Measurements from ENCODE around the gene PLEKHM3. TPM values are rescaled to one million over a fixed set of nuclear protein-coding genes. Genes with fewer than 3 reads are reported as not detected.
A peak's percentile ranks its signal among the peaks of the same experiment; 100 is the strongest.

PLEKHM3 gene
- total and polyA plus RNA-seq, 2 of the 13 experiments (the other 11 are each of a cell fraction or from before 2014, with no cell fraction given) = 4.5 to 4.7 TPM

DNA sequence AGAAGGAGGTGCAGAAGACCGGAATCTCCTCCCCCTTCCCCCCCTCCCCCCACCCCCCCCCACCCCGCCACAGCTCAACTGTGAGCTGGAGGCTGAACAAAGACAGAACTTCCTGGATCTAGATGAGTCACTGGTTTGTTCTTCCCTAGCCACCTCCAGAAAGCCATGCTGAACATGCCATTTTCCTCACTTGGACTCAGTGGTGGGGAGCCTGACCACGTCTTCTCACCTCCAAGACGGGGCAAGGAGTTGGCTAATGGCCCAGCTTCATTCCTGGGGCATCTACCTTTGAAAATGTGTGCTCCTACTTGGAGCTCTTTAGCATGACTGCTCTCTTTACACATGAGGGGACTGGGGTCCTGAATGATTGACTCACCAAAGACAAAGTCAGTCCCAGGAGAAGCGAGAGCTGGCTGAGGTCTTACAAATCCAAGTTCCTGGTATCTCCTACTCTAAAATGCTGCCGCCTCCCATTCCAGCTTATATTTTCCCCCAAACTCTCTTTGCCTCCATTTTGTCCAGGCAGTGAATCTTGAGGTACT, 233.0 kb downstream of the PLEKHM3 start (continued):
- TF ChIP-seq, protein P1, sequence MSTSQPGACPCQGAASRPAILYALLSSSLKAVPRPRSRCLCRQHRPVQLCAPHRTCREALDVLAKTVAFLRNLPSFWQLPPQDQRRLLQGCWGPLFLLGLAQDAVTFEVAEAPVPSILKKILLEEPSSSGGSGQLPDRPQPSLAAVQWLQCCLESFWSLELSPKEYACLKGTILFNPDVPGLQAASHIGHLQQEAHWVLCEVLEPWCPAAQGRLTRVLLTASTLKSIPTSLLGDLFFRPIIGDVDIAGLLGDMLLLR (CRISPR knock-in tag; IDR thresholded peaks at IDR 0.05) = no peak
- TF ChIP-seq EHMT2 (IDR thresholded peaks at IDR 0.05; ENCODE audit: borderline replicate concordance, low read depth, low read length) = peak; percentile 29; the same call in 1 of the 2 replicates
- TF ChIP-seq FOXA3 (CRISPR knock-in tag; IDR thresholded peaks at IDR 0.05) = peak; percentile 7; the same call in 1 of the 2 replicates
- no peak for TF ChIP-seq SPEN (CRISPR knock-in tag; IDR thresholded peaks at IDR 0.05; ENCODE audit: low read depth)
- no peak for TF ChIP-seq STAG1 (CRISPR knock-in tag; IDR thresholded peaks at IDR 0.05)
- TF ChIP-seq KDM6A (CRISPR knock-in tag; IDR thresholded peaks at IDR 0.05; ENCODE audit: low read depth) = no peak
- TF ChIP-seq RFX1 (IDR thresholded peaks at IDR 0.05) = no peak
- TF ChIP-seq ZNF317 (CRISPR knock-in tag; IDR thresholded peaks at IDR 0.05) = no peak
- 0 out of 2 replicates have a peak, but pooled peaks have one; percentile 38 for TF ChIP-seq THAP11 (CRISPR knock-in tag; IDR thresholded peaks at IDR 0.05)
- TF ChIP-seq JARID2 (CRISPR knock-in tag; IDR thresholded peaks at IDR 0.05; ENCODE audit: insufficient replicate concordance) = no peak
- TF ChIP-seq SALL1 (CRISPR knock-in tag; IDR thresholded peaks at IDR 0.05) = 0 out of 2 replicates have a peak, but pooled peaks have one; percentile 54
- 0 out of 2 replicates have a peak, but pooled peaks have one; percentile 33 for TF ChIP-seq ZNF792 (CRISPR knock-in tag; IDR thresholded peaks at IDR 0.05)
- no peak for TF ChIP-seq ZNF510 (CRISPR knock-in tag; IDR thresholded peaks at IDR 0.05; ENCODE audit: low read depth)
- TF ChIP-seq, protein P2, sequence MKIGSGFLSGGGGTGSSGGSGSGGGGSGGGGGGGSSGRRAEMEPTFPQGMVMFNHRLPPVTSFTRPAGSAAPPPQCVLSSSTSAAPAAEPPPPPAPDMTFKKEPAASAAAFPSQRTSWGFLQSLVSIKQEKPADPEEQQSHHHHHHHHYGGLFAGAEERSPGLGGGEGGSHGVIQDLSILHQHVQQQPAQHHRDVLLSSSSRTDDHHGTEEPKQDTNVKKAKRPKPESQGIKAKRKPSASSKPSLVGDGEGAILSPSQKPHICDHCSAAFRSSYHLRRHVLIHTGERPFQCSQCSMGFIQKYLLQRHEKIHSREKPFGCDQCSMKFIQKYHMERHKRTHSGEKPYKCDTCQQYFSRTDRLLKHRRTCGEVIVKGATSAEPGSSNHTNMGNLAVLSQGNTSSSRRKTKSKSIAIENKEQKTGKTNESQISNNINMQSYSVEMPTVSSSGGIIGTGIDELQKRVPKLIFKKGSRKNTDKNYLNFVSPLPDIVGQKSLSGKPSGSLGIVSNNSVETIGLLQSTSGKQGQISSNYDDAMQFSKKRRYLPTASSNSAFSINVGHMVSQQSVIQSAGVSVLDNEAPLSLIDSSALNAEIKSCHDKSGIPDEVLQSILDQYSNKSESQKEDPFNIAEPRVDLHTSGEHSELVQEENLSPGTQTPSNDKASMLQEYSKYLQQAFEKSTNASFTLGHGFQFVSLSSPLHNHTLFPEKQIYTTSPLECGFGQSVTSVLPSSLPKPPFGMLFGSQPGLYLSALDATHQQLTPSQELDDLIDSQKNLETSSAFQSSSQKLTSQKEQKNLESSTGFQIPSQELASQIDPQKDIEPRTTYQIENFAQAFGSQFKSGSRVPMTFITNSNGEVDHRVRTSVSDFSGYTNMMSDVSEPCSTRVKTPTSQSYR (CRISPR knock-in tag; IDR thresholded peaks at IDR 0.05; ENCODE audit: borderline replicate concordance) = peak; percentile 45; the same call in 1 of the 2 replicates
- no peak; the same call in 1 of the 2 replicates for TF ChIP-seq ZBTB38 (CRISPR knock-in tag; IDR thresholded peaks at IDR 0.05)
- TF ChIP-seq, protein P3, sequence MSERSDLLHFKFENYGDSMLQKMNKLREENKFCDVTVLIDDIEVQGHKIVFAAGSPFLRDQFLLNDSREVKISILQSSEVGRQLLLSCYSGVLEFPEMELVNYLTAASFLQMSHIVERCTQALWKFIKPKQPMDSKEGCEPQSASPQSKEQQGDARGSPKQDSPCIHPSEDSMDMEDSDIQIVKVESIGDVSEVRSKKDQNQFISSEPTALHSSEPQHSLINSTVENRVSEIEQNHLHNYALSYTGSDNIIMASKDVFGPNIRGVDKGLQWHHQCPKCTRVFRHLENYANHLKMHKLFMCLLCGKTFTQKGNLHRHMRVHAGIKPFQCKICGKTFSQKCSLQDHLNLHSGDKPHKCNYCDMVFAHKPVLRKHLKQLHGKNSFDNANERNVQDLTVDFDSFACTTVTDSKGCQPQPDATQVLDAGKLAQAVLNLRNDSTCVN (CRISPR knock-in tag; IDR thresholded peaks at IDR 0.05; ENCODE audit: borderline replicate concordance) = peak; percentile 97
- TF ChIP-seq, protein P4, sequence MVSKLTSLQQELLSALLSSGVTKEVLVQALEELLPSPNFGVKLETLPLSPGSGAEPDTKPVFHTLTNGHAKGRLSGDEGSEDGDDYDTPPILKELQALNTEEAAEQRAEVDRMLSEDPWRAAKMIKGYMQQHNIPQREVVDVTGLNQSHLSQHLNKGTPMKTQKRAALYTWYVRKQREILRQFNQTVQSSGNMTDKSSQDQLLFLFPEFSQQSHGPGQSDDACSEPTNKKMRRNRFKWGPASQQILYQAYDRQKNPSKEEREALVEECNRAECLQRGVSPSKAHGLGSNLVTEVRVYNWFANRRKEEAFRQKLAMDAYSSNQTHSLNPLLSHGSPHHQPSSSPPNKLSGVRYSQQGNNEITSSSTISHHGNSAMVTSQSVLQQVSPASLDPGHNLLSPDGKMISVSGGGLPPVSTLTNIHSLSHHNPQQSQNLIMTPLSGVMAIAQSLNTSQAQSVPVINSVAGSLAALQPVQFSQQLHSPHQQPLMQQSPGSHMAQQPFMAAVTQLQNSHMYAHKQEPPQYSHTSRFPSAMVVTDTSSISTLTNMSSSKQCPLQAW (CRISPR knock-in tag; IDR thresholded peaks at IDR 0.05) = peak; percentile 58; the same call in 1 of the 2 replicates
- TF ChIP-seq ZNF17 (CRISPR knock-in tag; IDR thresholded peaks at IDR 0.05) = no peak
- no peak for TF ChIP-seq PHB2 (IDR thresholded peaks at IDR 0.05; ENCODE audit: partially characterized antibody)
- TF ChIP-seq RFX5 (IDR thresholded peaks at IDR 0.05; ENCODE audit: low read depth, low read length) = no peak
- TF ChIP-seq HHEX (CRISPR knock-in tag; IDR thresholded peaks at IDR 0.05) = no peak
- TF ChIP-seq MTF2 (CRISPR knock-in tag; IDR thresholded peaks at IDR 0.05; ENCODE audit: borderline replicate concordance) = no peak
- TF ChIP-seq EED (CRISPR knock-in tag; IDR thresholded peaks at IDR 0.05) = no peak
- TF ChIP-seq ZNF451 (CRISPR knock-in tag; IDR thresholded peaks at IDR 0.05) = no peak

All from HepG2 (cell line).